Measurements from ENCODE around the gene KCNJ2.

GRCh38 chr17:70185285-70185684 is 16.0 kb downstream of the KCNJ2 start:
- TF ChIP-seq, protein P1, sequence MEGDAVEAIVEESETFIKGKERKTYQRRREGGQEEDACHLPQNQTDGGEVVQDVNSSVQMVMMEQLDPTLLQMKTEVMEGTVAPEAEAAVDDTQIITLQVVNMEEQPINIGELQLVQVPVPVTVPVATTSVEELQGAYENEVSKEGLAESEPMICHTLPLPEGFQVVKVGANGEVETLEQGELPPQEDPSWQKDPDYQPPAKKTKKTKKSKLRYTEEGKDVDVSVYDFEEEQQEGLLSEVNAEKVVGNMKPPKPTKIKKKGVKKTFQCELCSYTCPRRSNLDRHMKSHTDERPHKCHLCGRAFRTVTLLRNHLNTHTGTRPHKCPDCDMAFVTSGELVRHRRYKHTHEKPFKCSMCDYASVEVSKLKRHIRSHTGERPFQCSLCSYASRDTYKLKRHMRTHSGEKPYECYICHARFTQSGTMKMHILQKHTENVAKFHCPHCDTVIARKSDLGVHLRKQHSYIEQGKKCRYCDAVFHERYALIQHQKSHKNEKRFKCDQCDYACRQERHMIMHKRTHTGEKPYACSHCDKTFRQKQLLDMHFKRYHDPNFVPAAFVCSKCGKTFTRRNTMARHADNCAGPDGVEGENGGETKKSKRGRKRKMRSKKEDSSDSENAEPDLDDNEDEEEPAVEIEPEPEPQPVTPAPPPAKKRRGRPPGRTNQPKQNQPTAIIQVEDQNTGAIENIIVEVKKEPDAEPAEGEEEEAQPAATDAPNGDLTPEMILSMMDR (IDR thresholded peaks at IDR 0.05; ENCODE audit: poor library complexity, severe bottlenecking): no peak
- no peak for TF ChIP-seq POLR2AphosphoS5 (IDR thresholded peaks at IDR 0.05)
- no peak for TF ChIP-seq SMC3 (conservative IDR thresholded peaks at IDR 0.05; ENCODE audit: poor library complexity)
- TF ChIP-seq, protein P2, sequence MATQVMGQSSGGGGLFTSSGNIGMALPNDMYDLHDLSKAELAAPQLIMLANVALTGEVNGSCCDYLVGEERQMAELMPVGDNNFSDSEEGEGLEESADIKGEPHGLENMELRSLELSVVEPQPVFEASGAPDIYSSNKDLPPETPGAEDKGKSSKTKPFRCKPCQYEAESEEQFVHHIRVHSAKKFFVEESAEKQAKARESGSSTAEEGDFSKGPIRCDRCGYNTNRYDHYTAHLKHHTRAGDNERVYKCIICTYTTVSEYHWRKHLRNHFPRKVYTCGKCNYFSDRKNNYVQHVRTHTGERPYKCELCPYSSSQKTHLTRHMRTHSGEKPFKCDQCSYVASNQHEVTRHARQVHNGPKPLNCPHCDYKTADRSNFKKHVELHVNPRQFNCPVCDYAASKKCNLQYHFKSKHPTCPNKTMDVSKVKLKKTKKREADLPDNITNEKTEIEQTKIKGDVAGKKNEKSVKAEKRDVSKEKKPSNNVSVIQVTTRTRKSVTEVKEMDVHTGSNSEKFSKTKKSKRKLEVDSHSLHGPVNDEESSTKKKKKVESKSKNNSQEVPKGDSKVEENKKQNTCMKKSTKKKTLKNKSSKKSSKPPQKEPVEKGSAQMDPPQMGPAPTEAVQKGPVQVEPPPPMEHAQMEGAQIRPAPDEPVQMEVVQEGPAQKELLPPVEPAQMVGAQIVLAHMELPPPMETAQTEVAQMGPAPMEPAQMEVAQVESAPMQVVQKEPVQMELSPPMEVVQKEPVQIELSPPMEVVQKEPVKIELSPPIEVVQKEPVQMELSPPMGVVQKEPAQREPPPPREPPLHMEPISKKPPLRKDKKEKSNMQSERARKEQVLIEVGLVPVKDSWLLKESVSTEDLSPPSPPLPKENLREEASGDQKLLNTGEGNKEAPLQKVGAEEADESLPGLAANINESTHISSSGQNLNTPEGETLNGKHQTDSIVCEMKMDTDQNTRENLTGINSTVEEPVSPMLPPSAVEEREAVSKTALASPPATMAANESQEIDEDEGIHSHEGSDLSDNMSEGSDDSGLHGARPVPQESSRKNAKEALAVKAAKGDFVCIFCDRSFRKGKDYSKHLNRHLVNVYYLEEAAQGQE (IDR thresholded peaks at IDR 0.05; ENCODE audit: borderline replicate concordance): no peak
- TF ChIP-seq EZH2 (IDR thresholded peaks at IDR 0.05; ENCODE audit: borderline replicate concordance, insufficient read depth, low read length, poor library complexity, severe bottlenecking): no peak
- no peak for TF ChIP-seq TAF1 (IDR thresholded peaks at IDR 0.05; ENCODE audit: low read depth)
- TF ChIP-seq RAD21 (conservative IDR thresholded peaks at IDR 0.05): no peak
